ENCODE data around the gene ATXN1. TPM values are rescaled to one million over a fixed set of nuclear protein-coding genes. Genes with fewer than 3 reads are reported as not detected.

The ATXN1 gene
- total RNA-seq, 2 donors from 2014 or later: 34.6 to 36.7 TPM

GRCh38 chr6:16488813-16489212 lies 272.4 kb downstream of the ATXN1 start:
- DNase-seq (no peak), ATAC-seq (peak in 1 of 2 donors; percentile 58)
- intact Hi-C loops (cut with DNase I): no loop called here

- ATAC-seq: no peak
- intact Hi-C loops (cut with DNase I): no loop called here
- no peak for DNase-seq
These were observed 273.1 kb downstream of the ATXN1 start for GRCh38 chr6:16487996-16488674.

- no peak for DNase-seq
- no peak for ATAC-seq
- intact Hi-C loops (cut with DNase I): no loop called here
These were observed 274.6 kb downstream of the ATXN1 start for GRCh38 chr6:16486661-16487060.

GRCh38 chr6:16483315-16483875 lies 277.9 kb downstream of the ATXN1 start:
- no peak for DNase-seq
- no peak for ATAC-seq
- intact Hi-C loops (cut with DNase I): no loop called here

- DNase-seq (no peak), ATAC-seq (no peak)
- intact Hi-C loops (cut with DNase I): no loop called here
These were observed 278.5 kb downstream of the ATXN1 start for GRCh38 chr6:16482702-16483314.

GRCh38 chr6:16481697-16482399 lies 279.4 kb downstream of the ATXN1 start:
- no peak for DNase-seq
- peak in 1 of 2 donors; percentile 38 for ATAC-seq
- intact Hi-C loops (cut with DNase I): no loop called here

- intact Hi-C loops (cut with DNase I): no loop called here
- DNase-seq: no peak
- ATAC-seq: no peak
These were observed 280.3 kb downstream of the ATXN1 start for GRCh38 chr6:16480763-16481560.

GRCh38 chr6:16477367-16478149 lies 283.7 kb downstream of the ATXN1 start:
- intact Hi-C loops (cut with DNase I): no loop called here
- ATAC-seq (peak; percentile 93), DNase-seq (peak; percentile 83)

- DNase-seq (no peak), ATAC-seq (no peak)
- intact Hi-C loops (cut with DNase I): no loop called here
These were observed 284.4 kb downstream of the ATXN1 start for GRCh38 chr6:16476861-16477260.

- ATAC-seq (no peak), DNase-seq (no peak)
- intact Hi-C loops (cut with DNase I): no loop called here
These were observed 285.8 kb downstream of the ATXN1 start for GRCh38 chr6:16475494-16475781.

- ATAC-seq: no peak
- no peak for DNase-seq
- intact Hi-C loops (cut with DNase I): no loop called here
These were observed 286.3 kb downstream of the ATXN1 start for GRCh38 chr6:16474772-16475493.

GRCh38 chr6:16473908-16474771 lies 287.1 kb downstream of the ATXN1 start:
- intact Hi-C loops (cut with DNase I): no loop called here
- no peak for ATAC-seq
- no peak for DNase-seq

- no peak for DNase-seq
- intact Hi-C loops (cut with DNase I): no loop called here
- ATAC-seq: no peak
These were observed 287.9 kb downstream of the ATXN1 start for GRCh38 chr6:16473184-16473907.

- intact Hi-C loops (cut with DNase I): no loop called here
- no peak for DNase-seq
- ATAC-seq: peak; percentile 19 to 41
These were observed 288.8 kb downstream of the ATXN1 start for GRCh38 chr6:16472349-16473069.

- no peak for DNase-seq
- intact Hi-C loops (cut with DNase I): no loop called here
These were observed 289.4 kb downstream of the ATXN1 start for GRCh38 chr6:16471910-16472297.

More at GRCh38 chr6:16471910-16472297, 289.4 kb downstream of the ATXN1 start:
- no peak for ATAC-seq
